ELF-1 (cell line): ENCODE measurements around the gene IMPA2.
"Not testable (repeated sequence)": the region's sequence is repeated elsewhere in the genome, so short reads cannot be mapped to it uniquely, and the experiment has no call there.

Experiments used
- DNase-seq: peaks from one replicate; pipeline ENCODE4 v3.0.0-alpha.2; 2016; ENCODE audit warnings: low read depth, low spot score

IMPA2 gene

GRCh38 chr18:12071066-12071465 lies 89.8 kb downstream of the IMPA2 start:
- not testable (repeated sequence) for DNase-seq

- no peak for DNase-seq
Measured at GRCh38 chr18:12072996-12073395, 91.7 kb downstream of the IMPA2 start.

GRCh38 chr18:12074736-12075135 lies 93.4 kb downstream of the IMPA2 start:
- DNase-seq, result no peak

- peak; percentile 36 for DNase-seq
Measured at GRCh38 chr18:12076424-12077140, 95.3 kb downstream of the IMPA2 start.

GRCh38 chr18:12077994-12078393 lies 96.7 kb downstream of the IMPA2 start:
- not testable (repeated sequence) for DNase-seq

GRCh38 chr18:12079491-12080237 lies 98.4 kb downstream of the IMPA2 start:
- DNase-seq, result no peak
